ELR (cell line): Measurements from ENCODE around the gene C1orf116.

Experiments
- DNase-seq: peaks from one replicate; pipeline ENCODE4 v3.0.0-alpha.2; 2015; ENCODE audit warnings: low read depth

The C1orf116 gene

DNA sequence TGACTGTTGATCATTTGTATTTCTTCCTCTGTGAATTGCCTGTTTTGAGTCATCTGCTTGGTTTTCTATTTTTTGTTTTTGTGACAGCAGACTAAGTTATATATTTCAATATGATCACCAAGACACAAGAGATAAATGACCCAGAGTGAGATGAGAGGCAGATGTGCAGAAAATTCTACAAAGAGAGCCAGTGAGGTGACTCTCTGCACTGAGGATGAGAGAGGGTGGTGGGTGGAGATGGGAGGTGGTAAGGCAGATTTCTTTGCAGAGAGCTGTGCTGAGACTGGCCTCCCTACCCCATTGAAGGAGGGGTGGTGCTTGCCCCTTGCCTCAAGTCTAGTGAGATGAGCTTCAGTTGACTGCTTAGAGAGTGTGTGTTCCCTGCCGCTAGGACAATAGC, 44.7 kb downstream of the C1orf116 start:
- DNase-seq = no peak

DNA sequence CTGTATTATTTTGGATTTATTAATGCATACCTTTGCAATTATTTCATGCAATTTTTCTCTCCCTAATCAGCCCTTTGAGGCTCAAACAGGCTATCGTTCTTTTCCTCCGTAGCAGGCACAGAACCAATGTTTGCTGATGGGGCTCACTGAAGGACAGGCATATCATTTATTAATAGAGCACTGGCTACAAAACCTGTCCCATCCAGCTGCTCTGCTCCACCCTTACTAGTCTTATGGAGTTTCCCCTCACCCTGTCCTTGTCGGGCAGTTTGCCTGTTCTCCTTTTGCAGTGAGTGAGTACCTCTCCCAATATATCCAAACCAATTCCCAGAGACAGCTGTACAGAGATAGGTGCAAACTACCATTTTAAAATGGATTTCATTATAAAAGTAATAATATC, 45.7 kb downstream of the C1orf116 start:
- no peak for DNase-seq

DNA sequence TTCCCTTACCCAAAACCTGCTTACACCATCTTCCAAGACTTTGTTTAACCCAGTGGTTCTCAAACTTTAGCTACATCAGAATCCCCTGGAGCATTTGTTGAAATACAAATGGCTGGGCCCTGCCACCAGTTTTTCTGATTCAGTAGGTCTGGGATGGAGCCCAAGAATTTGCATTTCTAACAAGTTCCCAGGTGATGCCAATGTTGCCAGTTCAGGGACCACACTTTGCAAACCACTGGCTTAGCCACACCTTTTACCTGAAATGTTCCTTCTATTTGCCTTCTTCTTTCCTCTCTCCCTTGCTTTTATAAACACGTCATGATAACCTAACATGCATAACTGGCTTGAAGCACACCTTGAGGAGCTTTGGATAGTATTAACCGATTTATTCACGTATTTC, 46.2 kb downstream of the C1orf116 start:
- no peak for DNase-seq

DNA sequence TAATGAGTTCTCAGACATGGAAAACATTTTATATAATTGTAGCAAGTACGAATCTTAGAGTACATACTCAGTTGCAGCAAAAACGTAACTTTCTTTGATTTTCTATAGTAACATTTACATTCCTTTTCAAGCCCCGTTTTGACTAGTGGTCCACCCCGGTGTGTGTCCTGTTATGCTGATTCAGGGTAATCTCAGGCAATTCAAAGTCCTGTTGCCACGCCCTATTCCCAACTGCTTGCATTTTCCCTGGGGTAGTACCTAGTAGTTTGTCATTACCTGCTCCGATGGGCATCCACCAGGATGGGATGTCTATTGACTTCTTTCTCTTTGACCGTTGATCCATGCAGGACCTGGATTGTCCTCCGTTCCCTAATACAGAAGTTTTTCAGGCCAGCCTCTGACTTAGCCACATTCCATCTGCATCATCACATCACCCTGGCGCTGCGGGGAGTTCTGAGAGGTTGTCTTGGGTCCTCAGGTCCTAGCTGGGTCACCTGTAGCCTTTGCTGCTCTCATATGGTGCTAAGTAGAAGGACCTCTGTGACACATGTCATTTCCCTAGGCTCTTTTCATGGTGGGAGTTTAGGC, 47.3 kb downstream of the C1orf116 start:
- no peak for DNase-seq

DNA sequence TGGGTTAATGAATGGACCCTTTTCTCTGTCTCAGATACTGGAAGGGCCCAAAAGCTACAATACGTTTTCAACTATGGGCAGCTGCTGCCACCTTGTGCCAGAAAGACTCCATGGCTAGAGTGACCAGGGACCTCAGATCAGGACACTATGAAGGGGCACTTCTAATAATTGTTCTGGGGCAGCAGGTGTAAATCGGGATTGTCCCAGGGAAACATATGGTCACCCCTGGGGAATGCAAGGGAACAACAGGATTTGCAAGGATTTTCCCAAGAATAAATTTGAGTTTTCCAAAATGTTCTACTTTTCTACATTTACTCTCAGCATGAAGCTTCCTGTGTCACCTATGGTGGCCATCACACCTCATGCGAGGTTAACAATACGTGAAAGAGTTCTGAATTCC, 50.3 kb downstream of the C1orf116 start:
- peak; percentile 68 for DNase-seq

DNA sequence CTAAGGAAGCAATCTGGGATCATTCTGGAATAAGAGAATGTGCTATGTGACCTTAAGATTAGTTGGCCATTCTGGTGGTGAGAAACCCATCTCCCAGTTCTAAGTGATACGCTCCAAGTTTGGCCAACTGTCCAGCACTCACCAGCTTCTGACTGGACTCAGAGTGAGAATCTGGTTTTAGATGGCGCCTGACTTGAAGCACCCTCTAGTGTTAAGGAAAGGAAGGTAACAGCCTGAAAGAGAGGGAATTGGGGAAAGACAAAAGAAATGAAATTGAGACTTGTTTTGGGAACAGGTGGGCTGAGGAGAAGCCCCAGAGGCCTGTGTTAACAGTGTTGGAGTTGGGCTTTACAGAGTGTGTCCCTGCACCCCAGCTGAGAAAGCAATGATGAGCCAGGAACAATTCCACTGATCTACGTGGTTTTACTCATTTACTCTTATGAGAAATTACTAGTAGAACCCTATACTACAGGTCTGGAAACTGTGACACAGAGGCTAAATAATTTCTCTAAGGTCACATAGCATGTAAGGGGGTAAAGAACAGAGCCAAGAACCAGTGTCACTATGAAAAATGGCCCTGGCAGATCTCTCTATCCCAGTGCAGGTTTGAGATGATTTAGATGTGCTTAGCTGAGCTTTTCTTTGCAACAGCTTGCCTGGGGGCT, 53.0 kb downstream of the C1orf116 start:
- peak; percentile 56 for DNase-seq

DNA sequence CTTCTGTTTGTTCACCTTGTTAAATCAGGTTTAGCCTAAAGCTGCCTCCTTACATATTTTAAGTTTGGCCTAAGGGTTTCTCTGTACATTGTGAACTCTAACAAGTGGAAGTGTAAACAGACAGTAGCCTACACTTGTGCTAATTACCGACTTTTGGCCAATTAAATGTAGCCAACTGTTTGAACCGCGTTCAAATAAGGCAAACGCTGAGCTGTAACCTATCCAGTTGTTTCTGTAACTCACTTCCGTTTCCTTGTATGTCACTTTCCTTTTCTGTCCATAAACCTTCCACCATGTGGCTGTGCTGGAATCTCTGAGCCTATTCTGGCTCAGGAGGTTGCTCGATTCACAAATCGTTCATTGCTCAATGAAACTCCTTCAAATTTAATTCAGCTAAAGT, 54.3 kb downstream of the C1orf116 start:
- DNase-seq = no peak

DNA sequence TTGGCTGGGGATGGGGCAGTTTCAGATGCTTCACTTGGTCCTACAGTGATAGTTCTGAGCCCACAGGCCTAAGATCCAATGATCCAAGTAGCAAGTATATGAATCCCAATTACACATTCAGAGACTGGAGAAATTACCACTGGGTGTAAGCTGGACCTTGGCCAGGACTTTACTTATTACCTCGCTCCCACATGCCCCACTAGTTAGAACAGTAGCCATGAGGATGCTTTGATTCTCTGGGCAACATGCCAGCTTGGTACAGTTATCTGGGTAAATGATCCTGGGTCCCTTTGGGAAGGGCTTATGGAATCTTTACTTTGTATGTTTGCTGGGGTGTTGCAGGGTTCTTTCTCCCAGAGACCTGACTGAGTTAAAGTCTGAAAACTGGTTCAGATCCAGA, 57.2 kb downstream of the C1orf116 start:
- no peak for DNase-seq

DNA sequence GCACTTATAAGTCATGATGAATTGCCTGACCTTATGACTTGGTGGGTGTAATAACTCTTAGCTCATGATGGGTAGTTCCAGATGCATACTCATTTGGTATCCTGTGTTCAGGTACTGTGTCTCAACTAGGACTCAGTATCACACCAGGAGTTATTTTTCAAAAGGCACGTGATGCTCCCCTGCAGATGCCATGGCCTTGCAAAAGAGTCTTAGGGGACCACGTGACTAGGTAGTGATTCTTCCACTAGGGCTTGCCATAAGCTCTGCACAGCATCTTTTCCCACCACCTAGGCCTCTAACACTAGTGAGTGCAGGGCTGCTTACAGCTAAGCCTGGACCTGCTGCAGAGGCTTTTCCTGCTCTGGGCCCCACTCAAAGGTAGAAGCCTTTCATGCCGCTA, 58.4 kb downstream of the C1orf116 start:
- no peak for DNase-seq

DNA sequence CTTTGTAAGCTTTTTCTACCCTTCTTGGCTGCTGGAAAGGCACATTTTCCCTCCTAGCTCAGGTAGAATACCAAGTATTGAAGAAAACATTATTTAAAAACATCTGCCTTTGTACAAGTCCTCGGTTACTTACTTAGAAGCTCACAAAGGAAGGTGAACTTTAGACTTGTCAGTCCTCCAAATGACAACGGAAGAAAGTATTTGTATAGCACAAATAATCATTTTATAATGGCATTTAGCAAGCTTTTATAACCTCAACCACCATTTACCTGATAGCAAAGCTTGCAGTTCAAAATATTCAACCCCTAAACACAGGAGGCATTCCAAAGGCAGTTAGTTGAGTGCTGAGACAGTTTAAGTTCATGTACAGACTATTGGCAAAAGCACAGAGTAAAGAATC, 59.8 kb downstream of the C1orf116 start:
- no peak for DNase-seq

DNA sequence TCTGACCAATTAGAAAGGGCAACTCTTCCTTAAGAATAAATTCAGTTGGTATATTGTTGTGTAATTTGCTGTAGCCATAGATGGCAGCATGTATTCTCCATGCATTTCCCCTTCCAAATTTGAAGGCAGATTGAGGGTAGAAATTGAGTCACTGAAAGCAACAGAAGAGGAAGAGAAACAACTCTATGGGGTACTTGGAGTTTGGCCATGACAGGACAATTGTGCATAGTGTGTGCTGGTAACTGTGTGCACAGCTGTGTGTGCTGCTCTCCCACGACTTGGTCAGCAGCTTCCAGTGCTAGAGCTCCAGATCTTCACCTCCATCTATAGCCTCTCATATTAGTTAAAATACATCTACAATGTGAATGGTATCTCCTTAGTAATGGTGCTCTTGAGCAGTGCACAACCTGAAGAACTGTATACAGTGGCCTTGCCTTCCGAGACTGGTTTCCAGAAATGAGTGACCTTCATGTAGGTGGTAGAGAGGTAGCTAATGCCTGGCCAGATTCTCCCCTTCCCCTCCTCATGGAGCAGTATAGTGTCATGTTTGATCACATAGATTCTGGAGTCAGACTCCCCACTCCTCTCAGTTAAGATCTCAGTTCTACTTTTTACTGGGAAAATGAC, 61.4 kb downstream of the C1orf116 start:
- no peak for DNase-seq

DNA sequence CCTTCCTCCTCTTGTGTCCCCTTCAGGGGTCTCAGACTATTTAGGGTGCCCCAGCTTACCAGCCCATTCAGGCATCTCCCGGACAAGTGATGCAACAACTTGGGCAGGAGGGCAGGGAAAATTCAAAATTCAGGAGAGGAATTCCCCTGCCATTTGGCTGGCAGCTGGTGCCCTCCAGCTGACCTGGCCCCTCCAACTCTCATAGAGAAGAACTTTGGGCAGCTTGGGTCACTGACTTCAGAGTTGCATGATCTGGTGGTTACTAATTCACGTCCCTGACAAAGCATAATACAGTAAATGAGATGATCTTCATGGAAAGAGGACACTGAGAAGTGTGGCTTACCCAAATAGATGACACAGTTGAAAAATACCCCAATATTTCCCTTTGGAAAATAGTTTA, 62.1 kb downstream of the C1orf116 start, which contains the start of gene FCAMR:
TSS of gene FCAMR (minus strand) at position 15 of the 400 bp plus-strand sequence. CDS start 335 bp downstream, outside the sequence.
- DNase-seq = no peak

DNA sequence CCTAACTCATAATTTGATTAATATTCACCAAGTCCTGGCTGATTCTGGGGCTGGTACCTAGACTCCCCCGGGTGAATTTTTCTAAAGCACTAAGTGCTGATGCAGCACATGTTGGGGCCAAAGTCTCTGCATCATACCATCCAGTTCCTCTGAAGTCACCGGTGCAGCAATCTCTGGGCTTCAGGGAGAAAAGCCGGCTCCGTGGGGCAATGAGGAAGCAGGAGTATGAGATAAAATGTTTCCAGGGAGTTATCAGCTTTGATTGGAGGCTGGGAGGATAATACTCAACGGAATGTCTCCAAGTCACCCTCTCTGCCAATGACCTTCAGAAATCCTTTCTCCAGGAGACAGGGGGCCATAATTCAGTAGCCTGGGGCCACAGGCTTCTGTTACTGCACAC, 63.5 kb downstream of the C1orf116 start:
- DNase-seq = no peak
